SU-DHL-6 (cell line): Measurements from ENCODE around the gene IRX3.

Experiments used
- H2AFZ ChIP-seq: fragments of 200-600 bp; sonication (generic); 2 replicates; pipeline ENCODE4 v1.6.1; 2014; ENCODE audit warnings: low read depth, mild to moderate bottlenecking, moderate library complexity, mixed read lengths, antibody characterized with exemption, low read length; ENCODE audit not compliant: severe bottlenecking
- H3F3A ChIP-seq: fragments of 200-600 bp; shearing (Covaris generic); 2 replicates; pipeline ENCODE4 v1.6.0; 2016; ENCODE audit warnings: antibody characterized with exemption, mild to moderate bottlenecking; ENCODE audit not compliant: insufficient read depth
- H3K27ac ChIP-seq: fragments of 200-600 bp; sonication (generic); 2 replicates; pipeline ENCODE4 v1.5.1; 2016; ENCODE audit warnings: low read depth, mild to moderate bottlenecking, low read length, moderate library complexity, mixed read lengths
- H3K27me3 ChIP-seq: fragments of 200-600 bp; sonication (generic), shearing (Covaris generic); 2 replicates; pipeline ENCODE4 v1.6.0; 2014; ENCODE audit warnings: mild to moderate bottlenecking, low read length
- H3K36me3 ChIP-seq: fragments of 200-600 bp; sonication (generic); 2 replicates; pipeline ENCODE4 v1.6.1; 2014; ENCODE audit warnings: mild to moderate bottlenecking, low read length, mixed read lengths
- H3K4me2 ChIP-seq: fragments of 300-600, 200-600 bp; shearing (Covaris generic), sonication (generic); 2 replicates; pipeline ENCODE4 v1.6.0; 2014; ENCODE audit warnings: low read length, low read depth, mild to moderate bottlenecking; ENCODE audit not compliant: poor library complexity, severe bottlenecking
- H3K4me3 ChIP-seq: fragments of 200-600 bp; sonication (generic); 2 replicates; pipeline ENCODE4 v1.5.1; 2014; ENCODE audit warnings: antibody characterized with exemption, low read length, mild to moderate bottlenecking, mixed read lengths; ENCODE audit not compliant: insufficient read depth, poor library complexity, severe bottlenecking
- H3K79me2 ChIP-seq: fragments of 200-600 bp; sonication (generic); 2 replicates; pipeline ENCODE4 v1.6.1; 2014; ENCODE audit warnings: mild to moderate bottlenecking, low read length, moderate library complexity; ENCODE audit not compliant: insufficient read depth
- H3K9ac ChIP-seq: fragments of 200-600 bp; sonication (generic); 2 replicates; pipeline ENCODE4 v1.7.0; 2014; ENCODE audit warnings: mild to moderate bottlenecking, low read length
- H3K9me2 ChIP-seq: fragments of 200-600 bp; sonication (generic); replicated peaks from 2 replicates; pipeline ENCODE4 v1.6.1; 2014; ENCODE audit warnings: low read length; ENCODE audit not compliant: insufficient read depth
- H3K9me3 ChIP-seq: fragments of 200-600 bp; sonication (generic); 2 replicates; pipeline ENCODE4 v1.6.1; 2014; ENCODE audit warnings: low read length, mixed read lengths; ENCODE audit not compliant: insufficient read depth
- H4K20me1 ChIP-seq: fragments of 200-600 bp; sonication (generic); 2 replicates; pipeline ENCODE4 v1.6.1; 2014; ENCODE audit warnings: low read depth, mild to moderate bottlenecking, antibody characterized with exemption, low read length, moderate library complexity, mixed read lengths
- EZH2phosphoT487 ChIP-seq: fragments of 200-600 bp; sonication (generic), shearing (Covaris generic); conservative IDR thresholded peaks from 2 replicates; pipeline ENCODE4 v1.6.1; 2018; ENCODE audit warnings: mild to moderate bottlenecking, antibody characterized with exemption, low read length, moderate library complexity, mixed read lengths
- TF ChIP-seq, protein P1 (sequence below): fragments of 200-600 bp; sonication (generic); IDR thresholded peaks from one replicate; pipeline ENCODE4 v1.5.1; 2017; ENCODE audit warnings: antibody characterized with exemption, mild to moderate bottlenecking, low read length, moderate library complexity; ENCODE audit not compliant: insufficient read depth, poor library complexity, severe bottlenecking

IRX3 gene

GRCh38 chr16:54312502-54312991 is 26.0 kb upstream of the IRX3 start:
- no peaks in the 10 kb centered on the region for H3K27me3 ChIP-seq
- no peak for TF ChIP-seq EZH2phosphoT487
- TF ChIP-seq, protein P1, sequence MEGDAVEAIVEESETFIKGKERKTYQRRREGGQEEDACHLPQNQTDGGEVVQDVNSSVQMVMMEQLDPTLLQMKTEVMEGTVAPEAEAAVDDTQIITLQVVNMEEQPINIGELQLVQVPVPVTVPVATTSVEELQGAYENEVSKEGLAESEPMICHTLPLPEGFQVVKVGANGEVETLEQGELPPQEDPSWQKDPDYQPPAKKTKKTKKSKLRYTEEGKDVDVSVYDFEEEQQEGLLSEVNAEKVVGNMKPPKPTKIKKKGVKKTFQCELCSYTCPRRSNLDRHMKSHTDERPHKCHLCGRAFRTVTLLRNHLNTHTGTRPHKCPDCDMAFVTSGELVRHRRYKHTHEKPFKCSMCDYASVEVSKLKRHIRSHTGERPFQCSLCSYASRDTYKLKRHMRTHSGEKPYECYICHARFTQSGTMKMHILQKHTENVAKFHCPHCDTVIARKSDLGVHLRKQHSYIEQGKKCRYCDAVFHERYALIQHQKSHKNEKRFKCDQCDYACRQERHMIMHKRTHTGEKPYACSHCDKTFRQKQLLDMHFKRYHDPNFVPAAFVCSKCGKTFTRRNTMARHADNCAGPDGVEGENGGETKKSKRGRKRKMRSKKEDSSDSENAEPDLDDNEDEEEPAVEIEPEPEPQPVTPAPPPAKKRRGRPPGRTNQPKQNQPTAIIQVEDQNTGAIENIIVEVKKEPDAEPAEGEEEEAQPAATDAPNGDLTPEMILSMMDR = no peak
- no peak overlapping the region for H3K27ac ChIP-seq
- H4K20me1 ChIP-seq = no peaks in the 10 kb centered on the region
- no peak overlapping the region for H3K4me2 ChIP-seq
- H3K9ac ChIP-seq = no peak overlapping the region
- no peak overlapping the region for H2AFZ ChIP-seq
- H3K4me3 ChIP-seq = no peak overlapping the region
- H3K9me3 ChIP-seq = no peaks in the 10 kb centered on the region
- no peaks in the 10 kb centered on the region for H3K79me2 ChIP-seq
- H3K36me3 ChIP-seq = no peaks in the 10 kb centered on the region
- H3K9me2 ChIP-seq = no peaks in the 10 kb centered on the region
- no peaks in the 10 kb centered on the region for H3F3A ChIP-seq

DNA sequence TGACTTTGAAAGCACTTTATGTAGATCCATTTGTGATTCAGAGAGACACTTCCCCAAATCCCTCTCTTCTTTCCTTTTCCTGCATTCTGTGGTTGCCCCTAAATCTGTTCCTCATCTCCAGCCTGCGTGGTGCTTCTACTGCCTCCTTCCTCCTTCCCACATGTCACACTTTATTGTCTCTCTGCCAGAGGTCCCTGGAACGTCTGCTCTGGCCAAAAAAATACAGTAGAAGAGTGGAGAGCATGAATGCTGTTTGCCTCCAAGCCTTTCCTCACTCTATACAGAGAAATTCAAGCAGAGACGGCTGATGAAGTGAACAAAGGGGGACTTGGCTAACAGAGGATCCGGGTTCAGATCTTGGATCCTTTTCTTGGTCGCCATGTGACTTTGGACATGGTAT is 22.8 kb upstream of the IRX3 start:
- H3K9ac ChIP-seq = no peak overlapping the region
- H3K27me3 ChIP-seq = no peaks in the 10 kb centered on the region

DNA sequence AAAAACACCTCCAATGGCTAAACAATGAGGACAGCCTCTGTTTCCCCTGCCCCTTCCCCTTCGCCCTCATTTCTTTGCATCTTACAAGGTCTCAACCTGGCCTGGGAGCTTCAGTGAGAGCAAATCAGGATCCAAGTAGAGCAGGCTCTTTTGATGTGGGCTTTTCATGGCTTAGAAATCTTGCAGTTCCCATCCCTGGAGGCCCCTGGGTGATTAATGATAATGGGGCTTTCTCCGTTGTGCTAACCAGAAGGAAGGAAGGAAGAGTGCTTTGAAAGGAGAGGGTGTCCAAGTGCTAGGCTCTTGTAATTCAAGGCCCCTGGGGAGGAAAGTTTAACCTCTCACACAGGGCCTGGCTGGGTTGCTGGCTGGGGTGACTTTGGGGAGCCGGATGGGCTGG is 18.5 kb upstream of the IRX3 start:
- Histone ChIP-seq H3K9ac (no peak overlapping the region), H3F3A (no peaks in the 10 kb centered on the region), H3K4me2 (no peak overlapping the region), H3K27ac (no peak overlapping the region), H3K79me2 (no peaks in the 10 kb centered on the region), H3K4me3 (no peak overlapping the region), H4K20me1 (no peaks in the 10 kb centered on the region), H3K9me3 (no peaks in the 10 kb centered on the region), H3K9me2 (no peaks in the 10 kb centered on the region), H3K36me3 (no peaks in the 10 kb centered on the region), H2AFZ (no peak overlapping the region), H3K27me3 (no peaks in the 10 kb centered on the region)
- no peak for TF ChIP-seq EZH2phosphoT487
- TF ChIP-seq, protein P1 = no peak

More for the DNA sequence above, 22.8 kb upstream of the IRX3 start:
- H3K9me3 ChIP-seq = no peaks in the 10 kb centered on the region
- TF ChIP-seq EZH2phosphoT487 = no peak
- TF ChIP-seq, protein P1 = no peak
- H2AFZ ChIP-seq = no peak overlapping the region
- no peaks in the 10 kb centered on the region for H3K9me2 ChIP-seq
- no peaks in the 10 kb centered on the region for H3K79me2 ChIP-seq
- H3K36me3 ChIP-seq = no peaks in the 10 kb centered on the region
- H4K20me1 ChIP-seq = no peaks in the 10 kb centered on the region
- H3K4me2 ChIP-seq = no peak overlapping the region
- H3K27ac ChIP-seq = no peak overlapping the region
- no peaks in the 10 kb centered on the region for H3F3A ChIP-seq
- no peak overlapping the region for H3K4me3 ChIP-seq
